ENCODE results near the gene PRKCG. TPM values are rescaled to one million over a fixed set of nuclear protein-coding genes. Genes with fewer than 3 reads are reported as not detected.

The PRKCG gene
- polyA plus RNA-seq, 1 experiment = not detected

DNA sequence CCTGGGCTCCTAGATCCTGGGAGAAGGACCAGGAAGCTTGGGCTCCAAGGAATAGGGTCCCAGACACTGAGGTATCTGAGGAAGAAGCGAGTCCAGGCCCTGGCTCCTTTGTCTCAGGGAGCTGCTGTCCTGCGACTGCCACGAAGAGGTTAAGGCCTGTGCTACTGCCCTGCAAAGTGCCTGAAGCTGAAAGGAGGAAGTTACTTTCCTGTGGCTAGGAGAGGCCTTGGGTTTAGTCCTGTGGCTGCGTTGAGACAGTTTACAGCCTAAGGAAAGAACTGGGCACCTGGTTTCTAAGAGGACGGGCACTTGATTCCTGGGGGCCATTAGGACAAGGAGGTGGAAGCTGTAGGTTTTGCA lies 11.5 kb upstream of the PRKCG start:
- DNase-seq (ENCODE audit: low read depth) = no peak
- peaks cover 22% of the 10 kb centered on the region for H3K36me3 ChIP-seq (ENCODE audit: control insufficient read depth, insufficient read depth, low read length)
- peak overlapping the region; percentile 28 for H3K4me3 ChIP-seq (ENCODE audit: low read depth, low read length)
- no peaks in the 10 kb centered on the region for H3K27me3 ChIP-seq (ENCODE audit: control insufficient read depth, insufficient read depth, low read length)
- POLR2A ChIA-PET = interaction anchor here (0.6 kb wide), 1 partner anchor 110 kb away, joined by 9 read pairs; no protein-coding TSS in a partner anchor
- CTCF ChIA-PET = interaction anchor here (1.6 kb wide), 1 partner anchor 153 kb away, joined by 7 read pairs; no protein-coding TSS in a partner anchor
- TF ChIP-seq, protein P1, sequence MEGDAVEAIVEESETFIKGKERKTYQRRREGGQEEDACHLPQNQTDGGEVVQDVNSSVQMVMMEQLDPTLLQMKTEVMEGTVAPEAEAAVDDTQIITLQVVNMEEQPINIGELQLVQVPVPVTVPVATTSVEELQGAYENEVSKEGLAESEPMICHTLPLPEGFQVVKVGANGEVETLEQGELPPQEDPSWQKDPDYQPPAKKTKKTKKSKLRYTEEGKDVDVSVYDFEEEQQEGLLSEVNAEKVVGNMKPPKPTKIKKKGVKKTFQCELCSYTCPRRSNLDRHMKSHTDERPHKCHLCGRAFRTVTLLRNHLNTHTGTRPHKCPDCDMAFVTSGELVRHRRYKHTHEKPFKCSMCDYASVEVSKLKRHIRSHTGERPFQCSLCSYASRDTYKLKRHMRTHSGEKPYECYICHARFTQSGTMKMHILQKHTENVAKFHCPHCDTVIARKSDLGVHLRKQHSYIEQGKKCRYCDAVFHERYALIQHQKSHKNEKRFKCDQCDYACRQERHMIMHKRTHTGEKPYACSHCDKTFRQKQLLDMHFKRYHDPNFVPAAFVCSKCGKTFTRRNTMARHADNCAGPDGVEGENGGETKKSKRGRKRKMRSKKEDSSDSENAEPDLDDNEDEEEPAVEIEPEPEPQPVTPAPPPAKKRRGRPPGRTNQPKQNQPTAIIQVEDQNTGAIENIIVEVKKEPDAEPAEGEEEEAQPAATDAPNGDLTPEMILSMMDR (IDR thresholded peaks at IDR 0.05; ENCODE audit: insufficient read depth, low read depth, low read length) = no peak

DNA sequence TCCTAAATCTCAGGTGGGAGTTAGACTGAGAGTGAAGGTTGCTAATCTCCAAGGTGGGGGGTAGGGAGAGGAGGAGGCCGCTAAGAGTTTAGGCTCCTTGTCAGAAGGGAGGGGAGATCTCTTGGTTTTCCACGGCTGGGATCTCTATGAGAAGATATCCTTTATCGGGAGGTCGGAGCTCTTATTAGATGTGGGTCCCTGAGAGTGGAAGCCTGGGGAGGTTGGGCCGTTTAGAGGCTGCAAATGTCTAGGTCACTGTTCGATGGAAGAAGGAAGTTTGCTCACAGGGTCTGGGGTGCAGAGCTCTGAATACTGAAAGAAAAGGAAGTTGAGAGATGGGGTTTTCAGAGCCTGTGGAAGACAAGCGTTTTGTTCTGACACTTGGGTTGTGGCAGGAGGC lies 10.5 kb upstream of the PRKCG start:
- Histone ChIP-seq H3K36me3 (ENCODE audit: control insufficient read depth, insufficient read depth, low read length) (peaks cover 23% of the 10 kb centered on the region), H3K27me3 (ENCODE audit: control insufficient read depth, insufficient read depth, low read length) (no peaks in the 10 kb centered on the region), H3K4me3 (ENCODE audit: low read depth, low read length) (no peak overlapping the region)
- TF ChIP-seq, protein P1 (IDR thresholded peaks at IDR 0.05; ENCODE audit: insufficient read depth, low read depth, low read length) = no peak
- POLR2A ChIA-PET = no interaction called here
- CTCF ChIA-PET = interaction anchor here (0.8 to 1.6 kb wide), 3 partner anchors 79 to 158 kb away, joined by 3 to 7 read pairs (median 3); no protein-coding TSS in a partner anchor
- no peak for DNase-seq (ENCODE audit: low read depth)

DNA sequence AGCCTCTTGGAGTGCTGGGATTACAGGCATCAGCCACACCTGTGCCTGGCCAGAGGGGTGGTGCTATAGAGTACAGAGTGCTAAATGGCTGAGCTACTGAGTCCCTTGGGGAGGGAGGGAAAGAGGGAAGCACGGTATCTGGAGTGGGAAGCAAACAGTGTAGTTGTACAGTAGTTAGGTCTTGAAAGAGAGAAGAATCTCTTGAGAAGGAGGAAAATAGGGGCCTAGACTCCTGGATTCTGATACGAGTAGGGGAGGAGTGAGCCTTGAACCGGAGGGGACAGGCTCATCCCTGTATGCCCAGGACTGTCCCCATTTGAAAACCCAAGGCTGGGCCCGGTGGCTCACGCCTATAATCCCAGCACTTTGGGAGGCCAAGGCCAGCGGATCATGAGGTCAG lies 9.2 kb upstream of the PRKCG start:
- Histone ChIP-seq H3K27me3 (ENCODE audit: control insufficient read depth, insufficient read depth, low read length) (no peaks in the 10 kb centered on the region), H3K36me3 (ENCODE audit: control insufficient read depth, insufficient read depth, low read length) (peaks cover 25% of the 10 kb centered on the region), H3K4me3 (ENCODE audit: low read depth, low read length) (no peak overlapping the region)
- TF ChIP-seq, protein P1 (IDR thresholded peaks at IDR 0.05; ENCODE audit: insufficient read depth, low read depth, low read length) = no peak
- ChIA-PET POLR2A (no interaction called here), CTCF (interaction anchor here (0.6 to 0.8 kb wide), 2 partner anchors 11 to 24 kb away, joined by 3 to 4 read pairs; no protein-coding TSS in a partner anchor)
- DNase-seq (ENCODE audit: low read depth) = no peak

DNA sequence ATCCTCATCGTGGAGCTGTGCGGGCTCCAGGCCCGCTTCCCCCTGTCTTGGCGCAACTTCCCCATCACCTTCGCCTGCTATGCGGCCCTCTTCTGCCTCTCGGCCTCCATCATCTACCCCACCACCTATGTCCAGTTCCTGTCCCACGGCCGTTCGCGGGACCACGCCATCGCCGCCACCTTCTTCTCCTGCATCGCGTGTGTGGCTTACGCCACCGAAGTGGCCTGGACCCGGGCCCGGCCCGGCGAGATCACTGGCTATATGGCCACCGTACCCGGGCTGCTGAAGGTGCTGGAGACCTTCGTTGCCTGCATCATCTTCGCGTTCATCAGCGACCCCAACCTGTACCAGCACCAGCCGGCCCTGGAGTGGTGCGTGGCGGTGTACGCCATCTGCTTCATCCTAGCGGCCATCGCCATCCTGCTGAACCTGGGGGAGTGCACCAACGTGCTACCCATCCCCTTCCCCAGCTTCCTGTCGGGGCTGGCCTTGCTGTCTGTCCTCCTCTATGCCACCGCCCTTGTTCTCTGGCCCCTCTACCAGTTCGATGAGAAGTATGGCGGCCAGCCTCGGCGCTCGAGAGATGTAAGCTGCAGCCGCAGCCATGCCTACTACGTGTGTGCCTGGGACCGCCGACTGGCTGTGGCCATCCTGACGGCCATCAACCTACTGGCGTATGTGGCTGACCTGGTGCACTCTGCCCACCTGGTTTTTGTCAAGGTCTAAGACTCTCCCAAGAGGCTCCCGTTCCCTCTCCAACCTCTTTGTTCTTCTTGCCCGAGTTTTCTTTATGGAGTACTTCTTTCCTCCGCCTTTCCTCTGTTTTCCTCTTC lies 8.0 kb upstream of the PRKCG start:
- no peak for DNase-seq (ENCODE audit: low read depth)
- ChIA-PET POLR2A (interaction anchor here (0.6 kb wide), 2 partner anchors 118 to 250 kb away, joined by 3 to 8 read pairs; partner anchors contain the start of gene CACNG6), CTCF (no interaction called here)
- TF ChIP-seq, protein P1 (IDR thresholded peaks at IDR 0.05; ENCODE audit: insufficient read depth, low read depth, low read length) = no peak
- Histone ChIP-seq H3K36me3 (ENCODE audit: control insufficient read depth, insufficient read depth, low read length) (peaks cover 25% of the 10 kb centered on the region), H3K27me3 (ENCODE audit: control insufficient read depth, insufficient read depth, low read length) (no peaks in the 10 kb centered on the region), H3K4me3 (ENCODE audit: low read depth, low read length) (no peak overlapping the region)

DNA sequence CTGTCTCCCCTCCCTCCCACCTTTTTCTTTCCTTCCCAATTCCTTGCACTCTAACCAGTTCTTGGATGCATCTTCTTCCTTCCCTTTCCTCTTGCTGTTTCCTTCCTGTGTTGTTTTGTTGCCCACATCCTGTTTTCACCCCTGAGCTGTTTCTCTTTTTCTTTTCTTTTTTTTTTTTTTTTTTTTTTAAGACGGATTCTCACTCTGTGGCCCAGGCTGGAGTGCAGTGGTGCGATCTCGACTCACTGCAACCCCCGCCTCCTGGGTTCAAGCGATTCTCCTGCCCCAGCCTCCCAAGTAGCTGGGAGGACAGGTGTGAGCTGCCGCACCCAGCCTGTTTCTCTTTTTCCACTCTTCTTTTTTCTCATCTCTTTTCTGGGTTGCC lies 7.4 kb upstream of the PRKCG start:
- Histone ChIP-seq H3K27me3 (ENCODE audit: control insufficient read depth, insufficient read depth, low read length) (no peaks in the 10 kb centered on the region), H3K4me3 (ENCODE audit: low read depth, low read length) (no peak overlapping the region), H3K36me3 (ENCODE audit: control insufficient read depth, insufficient read depth, low read length) (peaks cover 25% of the 10 kb centered on the region)
- TF ChIP-seq, protein P1 (IDR thresholded peaks at IDR 0.05; ENCODE audit: insufficient read depth, low read depth, low read length) = no peak
- no peak for DNase-seq (ENCODE audit: low read depth)
- ChIA-PET POLR2A (interaction anchor here (0.6 kb wide), 1 partner anchor 117 kb away, joined by 8 read pairs; the partner anchor contains the start of gene CACNG6), CTCF (no interaction called here)
